Neural cell (in vitro differentiated cells): ENCODE measurements around the gene SLC9B1.
"Not testable (repeated sequence)": the region's sequence is repeated elsewhere in the genome, so short reads cannot be mapped to it uniquely, and the experiment has no call there.

Experiments used
- EP300 ChIP-seq: fragments of 450-650 bp; conservative IDR thresholded peaks from 2 replicates; pipeline ENCODE4 v1.6.1; 2014; ENCODE audit warnings: antibody characterized with exemption, mild to moderate bottlenecking, moderate library complexity; ENCODE audit not compliant: poor library complexity, severe bottlenecking
- EZH2 ChIP-seq: fragments of 200-600, 300-800 bp; shearing (Covaris generic), sonication (generic); IDR thresholded peaks from 2 replicates; pipeline ENCODE4 v1.6.1; 2014; ENCODE audit warnings: antibody characterized with exemption, low read length, borderline replicate concordance, mild to moderate bottlenecking; ENCODE audit not compliant: insufficient read depth, poor library complexity, severe bottlenecking
- MXI1 ChIP-seq: fragments of 450-650 bp; conservative IDR thresholded peaks from 2 replicates; pipeline ENCODE4 v1.6.1; 2014; ENCODE audit warnings: antibody characterized with exemption, mild to moderate bottlenecking; ENCODE audit not compliant: poor library complexity, severe bottlenecking
- POLR2AphosphoS5 ChIP-seq: IDR thresholded peaks from 2 replicates; pipeline ENCODE4 v1.6.1; 2012
- RAD21 ChIP-seq: fragments of 450-650 bp; conservative IDR thresholded peaks from 2 replicates; pipeline ENCODE4 v1.6.1; 2014; ENCODE audit warnings: antibody characterized with exemption, mild to moderate bottlenecking, moderate library complexity
- SMC3 ChIP-seq: fragments of 450-650 bp; conservative IDR thresholded peaks from 2 replicates; pipeline ENCODE4 v1.6.1; 2014; ENCODE audit warnings: antibody characterized with exemption, mild to moderate bottlenecking, moderate library complexity; ENCODE audit not compliant: poor library complexity
- TAF1 ChIP-seq: IDR thresholded peaks from 2 replicates; pipeline ENCODE4 v1.6.1; 2012; ENCODE audit warnings: low read depth
- TF ChIP-seq, protein P1 (sequence below): fragments of 450-650 bp; IDR thresholded peaks from 2 replicates; pipeline ENCODE4 v1.5.1; 2014; ENCODE audit warnings: antibody characterized with exemption, mild to moderate bottlenecking, moderate library complexity; ENCODE audit not compliant: poor library complexity, severe bottlenecking
- TF ChIP-seq, protein P2 (sequence below): IDR thresholded peaks from 2 replicates; pipeline ENCODE4 v1.6.1; 2012; ENCODE audit warnings: borderline replicate concordance

DNA sequence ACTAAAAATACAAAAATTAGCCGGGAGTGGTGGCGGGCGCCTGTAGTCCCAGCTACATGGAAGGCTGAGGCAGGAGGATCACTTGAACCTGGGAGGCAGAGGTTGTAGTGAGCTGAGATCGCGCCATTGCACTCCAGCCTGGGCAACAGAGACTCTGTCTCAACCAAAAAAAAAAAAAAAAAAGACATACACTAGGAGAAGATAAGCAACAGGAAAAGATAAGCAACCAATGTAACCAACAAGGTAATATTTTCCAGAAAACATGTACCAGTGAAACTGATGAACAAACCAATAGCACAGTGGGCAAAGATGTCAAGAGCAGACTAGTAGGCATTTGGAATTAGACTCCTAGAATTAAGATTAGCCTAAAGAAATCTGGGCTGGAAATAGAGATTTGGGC lies 154.2 kb downstream of the SLC9B1 start:
- TF ChIP-seq EZH2, POLR2AphosphoS5, EP300, RAD21, TAF1, MXI1, SMC3: not testable (repeated sequence)
- TF ChIP-seq, protein P1, sequence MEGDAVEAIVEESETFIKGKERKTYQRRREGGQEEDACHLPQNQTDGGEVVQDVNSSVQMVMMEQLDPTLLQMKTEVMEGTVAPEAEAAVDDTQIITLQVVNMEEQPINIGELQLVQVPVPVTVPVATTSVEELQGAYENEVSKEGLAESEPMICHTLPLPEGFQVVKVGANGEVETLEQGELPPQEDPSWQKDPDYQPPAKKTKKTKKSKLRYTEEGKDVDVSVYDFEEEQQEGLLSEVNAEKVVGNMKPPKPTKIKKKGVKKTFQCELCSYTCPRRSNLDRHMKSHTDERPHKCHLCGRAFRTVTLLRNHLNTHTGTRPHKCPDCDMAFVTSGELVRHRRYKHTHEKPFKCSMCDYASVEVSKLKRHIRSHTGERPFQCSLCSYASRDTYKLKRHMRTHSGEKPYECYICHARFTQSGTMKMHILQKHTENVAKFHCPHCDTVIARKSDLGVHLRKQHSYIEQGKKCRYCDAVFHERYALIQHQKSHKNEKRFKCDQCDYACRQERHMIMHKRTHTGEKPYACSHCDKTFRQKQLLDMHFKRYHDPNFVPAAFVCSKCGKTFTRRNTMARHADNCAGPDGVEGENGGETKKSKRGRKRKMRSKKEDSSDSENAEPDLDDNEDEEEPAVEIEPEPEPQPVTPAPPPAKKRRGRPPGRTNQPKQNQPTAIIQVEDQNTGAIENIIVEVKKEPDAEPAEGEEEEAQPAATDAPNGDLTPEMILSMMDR = not testable (repeated sequence)
- TF ChIP-seq, protein P2, sequence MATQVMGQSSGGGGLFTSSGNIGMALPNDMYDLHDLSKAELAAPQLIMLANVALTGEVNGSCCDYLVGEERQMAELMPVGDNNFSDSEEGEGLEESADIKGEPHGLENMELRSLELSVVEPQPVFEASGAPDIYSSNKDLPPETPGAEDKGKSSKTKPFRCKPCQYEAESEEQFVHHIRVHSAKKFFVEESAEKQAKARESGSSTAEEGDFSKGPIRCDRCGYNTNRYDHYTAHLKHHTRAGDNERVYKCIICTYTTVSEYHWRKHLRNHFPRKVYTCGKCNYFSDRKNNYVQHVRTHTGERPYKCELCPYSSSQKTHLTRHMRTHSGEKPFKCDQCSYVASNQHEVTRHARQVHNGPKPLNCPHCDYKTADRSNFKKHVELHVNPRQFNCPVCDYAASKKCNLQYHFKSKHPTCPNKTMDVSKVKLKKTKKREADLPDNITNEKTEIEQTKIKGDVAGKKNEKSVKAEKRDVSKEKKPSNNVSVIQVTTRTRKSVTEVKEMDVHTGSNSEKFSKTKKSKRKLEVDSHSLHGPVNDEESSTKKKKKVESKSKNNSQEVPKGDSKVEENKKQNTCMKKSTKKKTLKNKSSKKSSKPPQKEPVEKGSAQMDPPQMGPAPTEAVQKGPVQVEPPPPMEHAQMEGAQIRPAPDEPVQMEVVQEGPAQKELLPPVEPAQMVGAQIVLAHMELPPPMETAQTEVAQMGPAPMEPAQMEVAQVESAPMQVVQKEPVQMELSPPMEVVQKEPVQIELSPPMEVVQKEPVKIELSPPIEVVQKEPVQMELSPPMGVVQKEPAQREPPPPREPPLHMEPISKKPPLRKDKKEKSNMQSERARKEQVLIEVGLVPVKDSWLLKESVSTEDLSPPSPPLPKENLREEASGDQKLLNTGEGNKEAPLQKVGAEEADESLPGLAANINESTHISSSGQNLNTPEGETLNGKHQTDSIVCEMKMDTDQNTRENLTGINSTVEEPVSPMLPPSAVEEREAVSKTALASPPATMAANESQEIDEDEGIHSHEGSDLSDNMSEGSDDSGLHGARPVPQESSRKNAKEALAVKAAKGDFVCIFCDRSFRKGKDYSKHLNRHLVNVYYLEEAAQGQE = not testable (repeated sequence)
